Thyroid gland (tissue), 4 donors: ENCODE results near the gene KRT40. TPM values are rescaled to one million over a fixed set of nuclear protein-coding genes. Genes with fewer than 3 reads are reported as not detected.

ENCODE experiments used
- DNase-seq, 2 donors: peaks; one replicate each; pipeline ENCODE4 v3.0.0-alpha.2; 2019
- H3K27ac ChIP-seq, 3 donors: fragments of 200-600 bp; sonication (generic); 1 replicate in 2 of 3; 2 replicates in 1 of 3; pipeline ENCODE4 v1.5.1; 2016 to 2019; ENCODE audit warnings: mild to moderate bottlenecking in 1 of 3, moderate library complexity in 1 of 3
- H3K27me3 ChIP-seq: fragments of 200-600 bp; sonication (generic); one replicate; pipeline ENCODE4 v1.5.1; 2019
- H3K36me3 ChIP-seq, 2 donors: fragments of 200-600 bp; sonication (generic); one replicate each; pipeline ENCODE4 v1.5.1; 2016 to 2019
- H3K4me1 ChIP-seq, 2 donors: fragments of 200-600 bp; sonication (generic); one replicate each; pipeline ENCODE4 v1.5.1; 2017 to 2019
- H3K4me3 ChIP-seq, 3 donors: fragments of 200-600 bp; sonication (generic); replicated peaks in 1 of 3; 1 replicate in 2 of 3; 2 replicates in 1 of 3; pipeline ENCODE4 v1.5.1; 2016; ENCODE audit warnings: mild to moderate bottlenecking in 1 of 3
- H3K9me3 ChIP-seq: fragments of 200-600 bp; sonication (generic); one replicate; pipeline ENCODE4 v1.5.1; 2017
- CTCF ChIP-seq, 6 experiments: fragments of 200-600 bp in 3 of 6; fragments of 450-650 bp in 3 of 6; sonication (generic) in 3 of 6; IDR thresholded peaks; one replicate each; pipeline ENCODE4 v1.5.1; 2016 to 2019; ENCODE audit warnings: antibody characterized with exemption in 6 of 6, mild to moderate bottlenecking in 2 of 6, inconsistent platforms in 1 of 6, moderate library complexity in 1 of 6
- POLR2A ChIP-seq, 2 donors: fragments of 450-650 bp; IDR thresholded peaks; one replicate each; pipeline ENCODE4 v1.6.1; 2017; ENCODE audit warnings: antibody characterized with exemption in 2 of 2, mild to moderate bottlenecking in 2 of 2, moderate library complexity in 1 of 2
- WGBS, 2 donors: methylation state at CpG; one replicate each; pipeline ENCODE4 v1.1.5; 2017; 5-methylcytosine and 5-hydroxymethylcytosine counted together
- intact Hi-C: fragments of 100-400 bp; cut with DNase I; formaldehyde crosslinking; loops from one replicate; pipeline ENCODE4 v1.15.1; 2023
- total RNA-seq, 4 donors: library from RNA; depleted of rRNA; stranded (reverse); fragments of >200 nt; gene quantifications; one replicate each; pipeline ENCODE4 v1.2.3, GENCODE V29; 2016

KRT40 gene
- total RNA-seq, 4 donors from 2014 or later, result not detected

DNA sequence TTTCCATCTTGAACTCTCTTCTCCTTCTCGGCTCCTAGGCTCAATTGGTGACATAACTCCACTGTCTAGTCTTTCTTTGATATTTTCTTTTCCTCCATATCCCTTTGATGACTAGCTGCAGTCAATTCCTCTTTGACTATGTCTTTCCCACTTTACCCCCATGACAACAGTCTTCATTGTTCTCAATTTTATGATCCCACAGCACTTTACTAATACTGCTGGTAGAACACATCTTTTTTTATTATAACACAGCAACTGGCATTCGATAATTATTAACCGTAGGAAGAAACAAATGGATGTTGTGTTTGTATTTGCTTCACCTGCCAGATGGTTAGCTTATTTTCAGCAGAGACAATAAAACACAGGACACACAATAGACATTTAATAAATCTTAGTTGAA lies 8.5 kb upstream of the KRT40 start:
- TF ChIP-seq CTCF (IDR thresholded peaks at IDR 0.05) (no peak), POLR2A (IDR thresholded peaks at IDR 0.05) (no peak)
- 89 to 92% methylated on average over 3 of the region's 3 CpGs for WGBS, 2 donors
- intact Hi-C loops, result no loop called here

DNA sequence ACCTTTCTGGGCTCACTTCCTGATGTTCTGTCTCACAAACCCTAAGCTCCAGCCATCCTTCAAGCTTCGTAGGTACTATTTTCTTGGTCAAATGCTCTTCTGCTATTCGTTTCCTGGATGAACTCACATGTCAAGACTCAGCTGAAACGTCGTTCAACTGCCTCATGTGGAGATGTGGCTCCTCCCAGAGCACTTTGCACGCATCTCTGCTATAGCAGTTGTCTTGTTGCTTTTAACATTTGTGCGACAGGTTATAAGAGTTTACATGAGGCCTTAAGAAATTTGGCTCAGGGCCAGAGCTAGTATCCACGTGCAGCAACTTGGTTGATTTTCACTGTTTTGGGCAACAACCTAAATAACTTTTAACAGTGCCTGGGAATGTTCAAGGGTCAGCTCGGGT lies 2.8 kb upstream of the KRT40 start:
- no peaks in the 10 kb centered on the region for H3K27me3 ChIP-seq
- 47 to 48% methylated on average over 8 of the region's 8 CpGs for WGBS, 2 donors
- intact Hi-C loops, result no loop called here

More for the DNA sequence above, 8.5 kb upstream of the KRT40 start:
- Histone ChIP-seq H3K36me3 (no peaks in the 10 kb centered on the region), H3K4me3 (no peak overlapping the region), H3K4me1 (no peaks in the 10 kb centered on the region), H3K9me3 (no peaks in the 10 kb centered on the region), H3K27ac (no peak overlapping the region), H3K27me3 (no peaks in the 10 kb centered on the region)
- DNase-seq, result no peak

GRCh38 chr17:40981115-40981514 lies 3.0 kb downstream of the KRT40 start:
- no peaks in the 10 kb centered on the region for H3K27me3 ChIP-seq
- H3K4me1 ChIP-seq, result no peaks in the 10 kb centered on the region
- DNase-seq, result no peak
- H3K4me3 ChIP-seq, result no peak overlapping the region
- no peak overlapping the region for H3K27ac ChIP-seq
- TF ChIP-seq CTCF (IDR thresholded peaks at IDR 0.05) (no peak), POLR2A (IDR thresholded peaks at IDR 0.05) (no peak)
- intact Hi-C loops, result no loop called here
- H3K9me3 ChIP-seq, result no peaks in the 10 kb centered on the region
- 51 to 64% methylated on average over 5 of the region's 5 CpGs for WGBS, 2 donors
- no peaks in the 10 kb centered on the region for H3K36me3 ChIP-seq

More for the DNA sequence above, 2.8 kb upstream of the KRT40 start:
- TF ChIP-seq CTCF (IDR thresholded peaks at IDR 0.05), result no peak
- TF ChIP-seq POLR2A (IDR thresholded peaks at IDR 0.05), result no peak
- no peak overlapping the region for H3K27ac ChIP-seq
- no peaks in the 10 kb centered on the region for H3K4me1 ChIP-seq
- no peaks in the 10 kb centered on the region for H3K9me3 ChIP-seq
- no peak overlapping the region for H3K4me3 ChIP-seq
- no peak for DNase-seq
- no peaks in the 10 kb centered on the region for H3K36me3 ChIP-seq

GRCh38 chr17:40980596-40980995 lies 3.5 kb downstream of the KRT40 start:
- Histone ChIP-seq H3K4me3 (no peak overlapping the region), H3K36me3 (no peaks in the 10 kb centered on the region), H3K4me1 (no peaks in the 10 kb centered on the region), H3K27me3 (no peaks in the 10 kb centered on the region), H3K9me3 (no peaks in the 10 kb centered on the region), H3K27ac (no peak overlapping the region)
- intact Hi-C loops, result no loop called here
- TF ChIP-seq CTCF (IDR thresholded peaks at IDR 0.05) (no peak), POLR2A (IDR thresholded peaks at IDR 0.05) (no peak)
- 42 to 44% methylated on average over 8 of the region's 8 CpGs for WGBS, 2 donors
- DNase-seq, result no peak

GRCh38 chr17:40980117-40980516 lies 4.0 kb downstream of the KRT40 start:
- TF ChIP-seq POLR2A (IDR thresholded peaks at IDR 0.05), result no peak
- no peak for TF ChIP-seq CTCF (IDR thresholded peaks at IDR 0.05)

More at GRCh38 chr17:40980117-40980516, 4.0 kb downstream of the KRT40 start:
- no peaks in the 10 kb centered on the region for H3K4me1 ChIP-seq
- intact Hi-C loops, result no loop called here
- DNase-seq, result no peak
- no peaks in the 10 kb centered on the region for H3K36me3 ChIP-seq
- H3K27ac ChIP-seq, result no peak overlapping the region
- H3K4me3 ChIP-seq, result no peak overlapping the region
- WGBS, 2 donors, result 81 to 88% methylated on average over 3 of the region's 3 CpGs
- H3K9me3 ChIP-seq, result no peaks in the 10 kb centered on the region
- H3K27me3 ChIP-seq, result no peaks in the 10 kb centered on the region
